Hematopoietic multipotent progenitor cell (in vitro differentiated cells): ENCODE data around the gene RPS27L. TPM values are rescaled to one million over a fixed set of nuclear protein-coding genes. Genes with fewer than 3 reads are reported as not detected.

Experiments used
- DNase-seq, 3 donors: peaks; one replicate each; pipeline ENCODE4 v3.0.0-alpha.2; 2011 to 2015; ENCODE audit warnings: low read depth in 2 of 3, low spot score in 2 of 3
- total RNA-seq: library from RNA; depleted of rRNA; stranded (reverse); fragments of >200 nt; gene quantifications from one replicate; pipeline ENCODE4 v1.2.3, GENCODE V29; 2012

Gene RPS27L
- total RNA-seq, 1 donor = 17.2 TPM

DNA sequence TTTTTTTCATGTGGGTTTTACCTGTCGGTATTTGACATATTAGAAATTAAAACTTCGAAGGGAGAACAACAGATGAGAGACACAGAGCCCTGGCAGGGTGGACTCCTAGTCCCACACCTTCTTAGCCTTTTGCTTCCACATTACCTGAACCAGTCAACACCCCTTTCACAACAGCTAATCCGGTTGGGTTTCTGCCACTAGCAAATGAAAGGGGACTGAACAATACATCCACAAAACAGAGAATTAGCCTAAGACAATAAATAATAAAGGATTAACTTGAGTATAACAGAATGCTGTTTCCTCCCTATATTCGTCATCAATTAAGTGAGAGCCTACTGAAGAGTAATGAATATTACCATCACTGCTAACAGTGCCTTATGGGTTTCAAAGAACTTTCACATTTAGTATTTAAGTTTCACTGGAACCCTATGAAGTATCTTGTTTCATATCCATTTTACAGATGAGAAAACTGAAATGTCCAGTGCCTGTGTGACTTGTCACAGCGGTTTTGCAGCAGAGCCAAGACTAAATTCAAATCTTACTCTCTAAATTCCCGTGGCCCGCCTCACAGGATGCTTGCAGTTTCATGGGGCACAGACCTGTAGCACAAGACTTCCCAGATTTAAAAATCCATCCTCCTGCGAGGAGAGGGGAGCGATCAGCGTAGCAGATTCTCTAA is 31.1 kb upstream of the RPS27L start:
- DNase-seq = no peak

GRCh38 chr15:63187589-63188226 is 30.4 kb upstream of the RPS27L start:
- DNase-seq = no peak

- no peak for DNase-seq
Observed at GRCh38 chr15:63186065-63186464, 28.8 kb upstream of the RPS27L start.

DNA sequence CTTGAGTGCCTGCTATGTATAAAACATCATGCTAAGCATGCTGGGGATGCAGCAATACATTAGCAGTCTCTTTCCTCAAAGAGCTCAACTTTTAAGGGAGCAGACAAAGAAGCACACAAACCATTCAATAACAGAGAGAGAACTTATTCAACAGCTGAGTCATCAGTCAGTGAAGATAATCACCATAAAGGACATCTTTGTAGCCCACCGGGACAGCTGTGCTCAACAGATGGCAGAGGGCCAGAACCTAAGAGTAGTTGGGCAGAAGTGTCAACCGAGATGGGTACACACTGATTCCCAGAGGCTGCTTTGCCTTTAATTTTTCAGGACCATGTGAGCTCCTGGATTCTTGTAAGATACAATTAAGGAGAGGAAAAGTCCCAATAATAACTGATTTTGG is 27.9 kb upstream of the RPS27L start:
- DNase-seq = no peak

DNA sequence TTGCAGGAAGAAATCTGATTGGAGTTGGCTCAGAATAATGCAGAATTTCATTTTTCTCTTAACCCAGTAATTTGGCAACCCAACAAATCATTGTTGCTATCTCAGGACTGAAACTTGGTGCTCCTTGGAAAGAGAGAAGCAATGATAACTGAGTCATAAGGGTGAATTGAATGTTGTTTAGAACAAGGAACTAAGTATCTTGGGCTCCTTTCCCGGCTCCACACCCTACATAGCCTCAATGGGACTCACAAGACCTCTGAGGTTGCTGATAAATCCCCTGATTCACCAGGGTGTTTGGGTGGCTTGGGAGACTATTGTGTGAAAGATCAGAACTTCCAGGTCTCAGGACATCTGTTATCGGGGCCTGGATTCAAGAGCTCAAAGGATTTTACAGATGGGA is 24.4 kb upstream of the RPS27L start:
- no peak for DNase-seq

DNA sequence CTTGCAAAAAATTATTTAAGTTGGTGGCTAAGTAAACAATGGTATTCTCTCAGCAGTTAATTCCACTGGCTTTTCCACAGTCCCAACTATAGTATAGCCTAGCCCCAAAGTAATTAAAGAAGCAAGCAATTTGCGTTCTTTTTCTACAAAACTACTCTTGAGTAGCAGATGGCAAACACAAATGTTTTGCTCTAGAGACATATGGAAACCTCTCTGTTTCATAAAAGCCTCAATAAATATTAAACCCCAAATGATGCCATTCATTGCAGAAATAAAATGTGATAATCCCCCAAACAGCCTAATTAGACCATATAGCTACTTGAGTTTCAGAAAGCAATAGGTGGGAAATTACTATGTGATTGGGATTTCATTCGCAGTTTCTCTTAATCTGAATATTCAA is 23.5 kb upstream of the RPS27L start:
- DNase-seq = no peak

- no peak for DNase-seq
Observed at GRCh38 chr15:63178034-63178433, 20.8 kb upstream of the RPS27L start.

GRCh38 chr15:63176302-63176701 is 19.0 kb upstream of the RPS27L start:
- DNase-seq = no peak

GRCh38 chr15:63172851-63173451 is 15.7 kb upstream of the RPS27L start:
- no peak for DNase-seq

DNA sequence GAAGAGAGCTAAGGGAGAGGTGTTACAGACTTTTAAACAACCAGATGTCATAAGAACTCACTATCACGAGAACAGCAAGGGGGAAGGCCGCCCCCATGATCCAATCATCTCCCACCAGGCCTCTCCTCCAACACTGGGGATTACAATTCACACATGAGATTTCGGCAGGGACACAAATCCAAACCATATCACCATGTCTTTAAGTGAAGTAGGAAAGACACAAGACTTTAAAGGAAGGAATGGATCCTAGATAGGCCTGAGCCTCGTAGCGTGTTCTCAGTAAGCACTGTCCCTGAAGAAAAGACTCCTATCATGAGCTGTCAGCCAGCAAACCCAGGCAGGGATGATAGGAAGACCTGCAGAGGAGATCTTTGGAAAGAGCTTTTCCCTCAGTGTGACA is 15.1 kb upstream of the RPS27L start:
- DNase-seq = no peak

- no peak for DNase-seq
Observed at GRCh38 chr15:63169788-63170187, 12.5 kb upstream of the RPS27L start.

GRCh38 chr15:63166219-63166618 is 8.9 kb upstream of the RPS27L start:
- peak in 1 of 3 donors; percentile 58 for DNase-seq

GRCh38 chr15:63165166-63165859 is 8.0 kb upstream of the RPS27L start:
- no peak for DNase-seq

DNA sequence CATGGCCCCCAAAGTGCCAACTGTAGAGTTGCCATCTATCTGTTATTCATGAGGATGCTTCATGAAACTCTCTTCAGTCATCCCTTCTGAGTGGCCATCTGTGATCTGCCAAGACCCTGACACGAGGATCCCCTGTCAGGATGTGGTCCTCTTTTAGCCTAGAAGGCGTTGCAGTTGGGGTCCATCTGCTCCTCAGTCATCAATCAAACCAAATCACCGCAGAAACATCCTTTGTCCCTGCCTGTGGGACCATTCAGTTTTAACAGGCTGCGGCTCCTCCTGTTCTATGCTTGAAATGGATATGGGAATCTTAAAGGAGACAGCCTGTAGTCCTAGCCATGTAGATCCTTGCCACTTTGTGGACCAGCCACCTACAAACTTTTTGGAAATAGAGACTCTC is 5.9 kb upstream of the RPS27L start:
- DNase-seq = no peak

DNA sequence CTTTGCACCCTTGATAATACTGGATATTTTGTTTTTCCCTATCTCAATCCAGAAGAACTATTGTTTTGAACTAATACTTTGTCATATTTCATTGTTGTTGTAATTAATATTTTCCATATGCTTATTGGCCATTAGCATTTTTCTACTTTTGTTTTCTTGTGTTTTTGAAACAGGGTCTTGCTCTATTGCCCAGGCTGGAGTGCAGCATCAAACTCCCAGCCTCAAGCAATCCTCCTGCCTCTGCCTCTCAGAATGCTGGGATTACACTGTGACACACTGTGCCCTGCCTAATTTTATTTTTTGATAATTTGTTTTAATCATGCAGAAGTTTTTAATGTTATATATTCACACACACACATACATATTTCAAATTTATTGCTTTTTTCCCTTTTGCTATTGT is 3.4 kb upstream of the RPS27L start:
- DNase-seq = no peak

GRCh38 chr15:63157891-63158431 is 684 bp upstream of the RPS27L start:
- peak in 2 of 3 donors; percentile 65 to 72 for DNase-seq

DNA sequence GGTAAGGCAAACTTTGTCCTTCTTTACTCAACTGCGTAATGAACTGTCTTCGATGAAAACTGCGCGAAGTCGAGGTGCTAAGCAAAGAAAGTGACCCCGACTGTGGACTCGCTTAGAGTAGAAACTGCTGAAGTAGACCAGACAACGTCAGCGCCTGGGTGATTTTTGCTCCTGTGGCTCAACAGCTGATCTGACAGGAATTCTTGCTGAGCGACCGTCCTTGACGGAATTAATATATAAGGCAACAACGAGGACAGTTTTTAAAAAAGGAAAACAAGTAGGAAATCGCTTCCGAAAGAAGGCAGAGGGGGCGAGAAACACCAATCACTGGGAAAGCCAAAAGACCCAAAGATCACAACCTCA is 541 bp downstream of the RPS27L start:
- peak in 1 of 3 donors; percentile 19 for DNase-seq

GRCh38 chr15:63156086-63156710 is 1.1 kb downstream of the RPS27L start:
- DNase-seq = no peak

GRCh38 chr15:63155486-63155885 is 1.8 kb downstream of the RPS27L start:
- DNase-seq = no peak

- DNase-seq = no peak
Observed at GRCh38 chr15:63151665-63152064, 5.6 kb downstream of the RPS27L start.

DNA sequence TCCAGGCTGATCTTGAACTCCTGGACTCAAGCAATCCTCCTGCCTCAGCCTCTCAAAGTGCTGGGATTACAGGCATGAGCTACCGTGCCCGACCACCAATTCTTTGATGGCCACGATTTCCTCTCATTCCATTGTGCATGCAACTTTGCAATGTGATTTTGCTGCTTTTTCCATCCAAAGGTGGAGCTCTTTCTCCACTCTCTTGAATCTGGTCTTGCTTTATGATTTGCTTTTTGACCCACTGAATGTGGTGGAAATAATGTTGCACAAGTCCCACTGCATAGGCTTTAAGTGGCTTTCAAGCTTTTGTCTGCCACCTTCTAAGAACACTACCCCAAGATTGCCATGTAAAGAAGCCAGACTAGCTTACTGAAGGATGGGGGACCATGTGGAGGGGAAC is 10.6 kb downstream of the RPS27L start:
- peak in 1 of 3 donors; percentile 34 for DNase-seq
